ENCODE measurements around the gene CYP1B1.
"Not testable (repeated sequence)": the region's sequence is repeated elsewhere in the genome, so short reads cannot be mapped to it uniquely, and the experiment has no call there.

Gene CYP1B1

GRCh38 chr2:38098421-38099098 is 22.6 kb upstream of the CYP1B1 start:
- DNase-seq: no peak

- no peak for DNase-seq
Observed at GRCh38 chr2:38097988-38098385, 22.0 kb upstream of the CYP1B1 start.

- no peak for DNase-seq
Observed at GRCh38 chr2:38097258-38097987, 21.5 kb upstream of the CYP1B1 start.

- no peak for DNase-seq
Observed at GRCh38 chr2:38095996-38096861, 20.3 kb upstream of the CYP1B1 start.

- no peak for DNase-seq
Observed at GRCh38 chr2:38095079-38095995, 19.4 kb upstream of the CYP1B1 start.

GRCh38 chr2:38093527-38094165 is 17.7 kb upstream of the CYP1B1 start:
- no peak for DNase-seq

- DNase-seq: no peak
Observed at GRCh38 chr2:38092196-38092902, 16.4 kb upstream of the CYP1B1 start.

GRCh38 chr2:38091760-38092159 is 15.8 kb upstream of the CYP1B1 start:
- DNase-seq: no peak

- no peak for DNase-seq
Observed at GRCh38 chr2:38090928-38091327, 15.0 kb upstream of the CYP1B1 start.

GRCh38 chr2:38090212-38090611 is 14.3 kb upstream of the CYP1B1 start:
- DNase-seq: not testable (repeated sequence)

GRCh38 chr2:38085998-38086698 is 10.2 kb upstream of the CYP1B1 start:
- not testable (repeated sequence) for DNase-seq

- DNase-seq: not testable (repeated sequence)
Observed at GRCh38 chr2:38084556-38084955, 8.6 kb upstream of the CYP1B1 start.

- DNase-seq: not testable (repeated sequence)
Observed at GRCh38 chr2:38082727-38083126, 6.8 kb upstream of the CYP1B1 start.

GRCh38 chr2:38080346-38080745 is 4.4 kb upstream of the CYP1B1 start:
- no peak for DNase-seq

- DNase-seq: no peak
Observed at GRCh38 chr2:38079116-38080052, 3.4 kb upstream of the CYP1B1 start.

GRCh38 chr2:38077431-38077769 is 1.4 kb upstream of the CYP1B1 start:
- DNase-seq: no peak

- DNase-seq: peak; percentile 81
Observed at GRCh38 chr2:38076710-38077430, 919 bp upstream of the CYP1B1 start.

GRCh38 chr2:38076152-38076709 is 280 bp upstream of the CYP1B1 start:
- peak; percentile 66 for DNase-seq
